GM19328 (cell line): ENCODE results near the gene NLN.
"Not testable (repeated sequence)": the region's sequence is repeated elsewhere in the genome, so short reads cannot be mapped to it uniquely, and the experiment has no call there.

Source experiments
- ATAC-seq: cut with Tn5 transposase; IDR thresholded peaks from one replicate; pipeline ENCODE4 v1.9.1; 2021; ENCODE audit warnings: mild to moderate bottlenecking, moderate library complexity; ENCODE audit not compliant: unreplicated experiment

NLN gene

GRCh38 chr5:65807494-65807893 is 85.5 kb downstream of the NLN start:
- not testable (repeated sequence) for ATAC-seq

- no peak for ATAC-seq
These were observed 86.3 kb downstream of the NLN start for GRCh38 chr5:65808251-65808741.

- ATAC-seq = no peak
These were observed 86.8 kb downstream of the NLN start for GRCh38 chr5:65808818-65809217.

GRCh38 chr5:65809817-65810531 is 88.0 kb downstream of the NLN start:
- ATAC-seq = no peak

GRCh38 chr5:65811004-65811403 is 89.0 kb downstream of the NLN start:
- no peak for ATAC-seq

GRCh38 chr5:65811885-65812284 is 89.9 kb downstream of the NLN start:
- no peak for ATAC-seq

GRCh38 chr5:65812648-65813047 is 90.6 kb downstream of the NLN start:
- ATAC-seq = no peak

- ATAC-seq = no peak
These were observed 91.2 kb downstream of the NLN start for GRCh38 chr5:65813174-65813573.

GRCh38 chr5:65815161-65815560 is 93.2 kb downstream of the NLN start:
- ATAC-seq = no peak

GRCh38 chr5:65816729-65817128 is 94.7 kb downstream of the NLN start:
- no peak for ATAC-seq

- ATAC-seq = no peak
These were observed 95.9 kb downstream of the NLN start for GRCh38 chr5:65817931-65818330.

- ATAC-seq = no peak
These were observed 96.6 kb downstream of the NLN start for GRCh38 chr5:65818592-65818991.

GRCh38 chr5:65819215-65819904 is 97.4 kb downstream of the NLN start:
- ATAC-seq = no peak

- no peak for ATAC-seq
These were observed 97.9 kb downstream of the NLN start for GRCh38 chr5:65819905-65820240.

- no peak for ATAC-seq
These were observed 98.4 kb downstream of the NLN start for GRCh38 chr5:65820373-65820772.

GRCh38 chr5:65821966-65822365 is 100.0 kb downstream of the NLN start:
- no peak for ATAC-seq

- no peak for ATAC-seq
These were observed 100.7 kb downstream of the NLN start for GRCh38 chr5:65822710-65823109.

GRCh38 chr5:65823204-65823603 is 101.2 kb downstream of the NLN start:
- ATAC-seq = no peak

GRCh38 chr5:65823845-65824445 is 101.9 kb downstream of the NLN start:
- ATAC-seq = no peak

- ATAC-seq = no peak
These were observed 103.7 kb downstream of the NLN start for GRCh38 chr5:65825408-65826328.
